GM19351 (cell line): ENCODE results near the gene SLC39A2.
A peak's percentile ranks its signal among the peaks of the same experiment; 100 is the strongest.
"Not testable (repeated sequence)": the region's sequence is repeated elsewhere in the genome, so short reads cannot be mapped to it uniquely, and the experiment has no call there.

Source experiments
- ATAC-seq: cut with Tn5 transposase; IDR thresholded peaks from one replicate; pipeline ENCODE4 v1.9.1; 2021; ENCODE audit warnings: mild to moderate bottlenecking, moderate library complexity; ENCODE audit not compliant: unreplicated experiment

SLC39A2 gene

GRCh38 chr14:20996521-20996920 is 2.6 kb upstream of the SLC39A2 start:
- ATAC-seq, result no peak

DNA sequence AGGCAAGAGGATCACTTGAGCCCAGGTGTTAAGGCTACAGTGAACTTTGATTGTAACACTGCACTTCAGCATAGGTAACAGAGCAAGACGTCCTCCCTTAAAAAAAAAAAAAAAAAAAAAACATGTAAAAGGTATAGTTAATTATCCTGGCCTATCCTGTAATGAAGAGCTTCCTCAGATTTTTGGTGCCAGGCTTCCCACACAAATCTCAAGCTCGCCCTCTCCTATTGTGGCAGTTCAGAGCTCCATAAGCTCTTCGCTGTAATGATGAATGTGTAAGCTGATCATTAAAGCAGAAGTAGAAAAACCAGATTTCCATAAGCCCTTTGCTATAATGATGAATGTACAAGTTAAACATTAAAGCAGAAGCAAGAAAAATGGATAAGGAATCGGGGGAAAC is 2.0 kb upstream of the SLC39A2 start:
- ATAC-seq, result no peak

DNA sequence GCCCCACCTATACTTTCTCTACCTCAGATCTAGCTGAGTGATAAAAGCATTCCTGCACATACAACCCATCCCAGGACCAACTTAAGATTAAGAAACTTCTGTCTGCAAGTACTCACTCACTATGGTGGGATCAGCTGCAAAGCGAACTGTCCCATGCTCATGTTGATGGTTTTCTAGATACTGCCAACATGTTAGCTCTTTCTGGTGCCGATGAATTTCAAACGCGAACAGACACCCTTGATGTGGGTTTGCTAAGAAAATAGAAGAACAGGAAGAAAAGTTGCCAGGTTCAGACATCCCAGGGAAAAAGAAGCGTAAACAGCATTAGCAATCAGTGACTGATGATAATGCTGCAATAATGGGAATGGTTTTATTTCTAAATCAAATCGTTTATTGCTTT is 1.5 kb upstream of the SLC39A2 start:
- no peak for ATAC-seq

DNA sequence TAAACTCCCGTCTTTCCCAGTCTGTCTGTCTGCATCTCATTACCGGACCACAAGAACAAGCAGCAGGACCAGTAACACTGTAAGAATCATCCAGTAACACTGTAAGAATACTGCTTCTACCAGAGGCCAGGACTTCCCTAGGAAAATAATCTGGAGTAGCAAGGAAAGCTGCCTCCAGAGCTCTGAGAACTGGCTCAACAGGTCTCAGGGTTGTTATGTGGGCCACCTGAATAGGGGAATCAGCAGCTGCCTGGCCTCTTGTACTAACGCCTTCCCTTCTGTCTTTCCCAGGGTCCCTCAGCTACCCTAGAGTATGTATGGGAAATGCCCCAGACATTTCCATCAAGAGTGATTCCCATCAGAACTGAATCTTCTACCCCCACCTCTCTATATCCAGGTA is 954 bp upstream of the SLC39A2 start:
- ATAC-seq, result no peak

DNA sequence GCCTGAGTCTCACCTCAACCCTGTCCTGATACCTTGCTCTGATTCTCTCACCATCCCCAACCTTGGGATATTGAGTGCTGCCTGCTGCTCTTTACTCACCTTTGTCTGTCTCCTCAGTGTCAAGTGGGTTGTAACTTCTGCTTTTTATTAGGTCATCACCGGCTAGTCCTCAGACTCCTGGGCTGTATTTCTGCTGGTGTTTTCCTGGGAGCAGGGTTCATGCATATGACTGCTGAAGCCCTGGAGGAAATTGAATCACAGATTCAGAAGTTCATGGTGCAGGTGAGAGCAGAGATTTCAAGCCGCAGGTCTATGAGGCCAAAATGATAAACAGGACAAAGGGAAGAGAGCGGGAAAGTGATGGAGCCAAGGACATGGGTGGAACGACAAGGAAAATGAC is 498 bp downstream of the SLC39A2 start:
- ATAC-seq, result no peak

- ATAC-seq, result no peak
Observed at GRCh38 chr14:21001218-21001617, 2.1 kb downstream of the SLC39A2 start.

DNA sequence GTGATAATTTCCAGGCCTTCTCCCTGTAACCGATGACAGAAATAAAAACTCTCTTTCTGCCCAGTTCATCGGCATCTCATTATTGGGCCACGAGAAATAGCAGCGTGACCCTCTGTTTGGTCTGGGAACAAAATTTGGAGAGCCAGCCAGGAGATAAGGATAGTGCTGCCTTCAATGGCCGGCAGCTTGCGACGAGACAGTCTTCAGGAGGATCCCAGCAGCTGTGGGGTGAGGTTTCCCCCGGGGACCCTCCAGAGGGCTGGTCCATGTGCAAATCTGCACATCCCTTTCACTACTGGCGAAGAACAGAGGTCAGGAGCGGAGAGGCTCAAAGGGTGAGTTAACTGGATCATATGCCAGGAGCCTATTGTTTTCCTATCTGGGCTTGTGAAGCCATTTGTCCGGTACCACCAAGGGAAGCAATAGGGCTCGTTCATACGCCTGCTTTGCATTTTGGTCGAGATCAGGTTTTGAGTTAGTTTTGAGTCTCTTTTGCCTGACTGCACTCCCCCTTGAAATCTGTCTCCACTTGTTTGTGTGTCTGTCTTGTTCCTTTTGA is 4.8 kb downstream of the SLC39A2 start:
- ATAC-seq, result no peak

- ATAC-seq, result not testable (repeated sequence)
Observed at GRCh38 chr14:21009721-21010120, 10.6 kb downstream of the SLC39A2 start.

DNA sequence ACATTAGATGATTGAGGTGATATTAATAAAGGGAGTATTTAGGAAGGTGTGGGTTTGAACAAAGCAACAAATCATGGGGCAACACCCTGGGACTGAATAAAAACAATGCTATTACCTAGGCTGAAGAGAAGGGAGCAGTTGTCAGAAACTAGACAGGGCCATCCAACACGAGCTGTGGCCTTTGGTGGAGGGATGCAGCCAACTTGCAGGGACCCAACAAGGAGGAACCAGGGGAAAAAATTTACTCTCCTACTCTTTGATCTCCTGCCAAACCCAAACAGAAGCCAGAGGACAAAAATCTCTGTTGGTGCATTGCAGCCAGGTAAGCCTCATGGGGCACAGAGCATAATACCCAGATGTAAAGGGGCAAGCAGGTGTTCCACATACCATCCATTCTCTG is 12.0 kb downstream of the SLC39A2 start:
- no peak for ATAC-seq

DNA sequence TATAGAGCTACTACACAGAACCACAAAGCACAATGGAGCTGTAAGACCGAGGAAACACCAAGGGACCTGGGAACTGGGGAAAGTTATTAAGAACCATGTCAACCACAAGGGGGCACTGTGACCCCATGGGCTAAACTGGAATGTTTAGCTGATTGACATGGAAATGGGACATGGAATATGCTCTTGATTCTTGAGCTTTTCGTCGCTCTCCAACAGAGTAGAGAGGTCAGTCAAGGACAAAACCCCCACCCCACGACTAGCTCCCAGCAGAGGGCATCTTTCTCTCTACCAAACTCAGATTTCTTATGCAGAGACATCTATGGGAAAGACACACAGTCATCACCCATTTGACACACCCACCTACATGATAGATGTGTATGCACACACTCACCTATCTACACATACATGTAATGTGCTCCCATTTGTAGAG is 15.7 kb downstream of the SLC39A2 start:
- peak; percentile 48 for ATAC-seq

DNA sequence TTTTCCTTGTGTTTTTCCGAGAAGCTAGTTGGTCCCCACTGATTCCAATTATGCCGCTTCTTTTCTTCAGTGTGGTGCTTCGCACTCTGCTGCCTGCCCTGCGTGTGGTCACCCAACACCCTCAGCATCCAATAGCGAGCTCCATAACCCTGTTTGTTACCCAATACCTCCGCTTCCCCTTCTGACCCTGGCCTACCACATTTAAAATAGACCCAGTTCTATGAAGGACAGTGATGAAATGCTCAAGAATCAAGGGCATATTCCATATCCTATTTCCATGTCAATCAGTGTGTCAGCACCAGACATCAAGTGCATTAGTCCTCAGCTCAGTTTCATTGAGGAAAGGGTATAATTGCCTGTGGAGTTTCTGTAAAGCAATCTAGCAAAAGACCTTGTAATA is 16.2 kb downstream of the SLC39A2 start:
- no peak for ATAC-seq

DNA sequence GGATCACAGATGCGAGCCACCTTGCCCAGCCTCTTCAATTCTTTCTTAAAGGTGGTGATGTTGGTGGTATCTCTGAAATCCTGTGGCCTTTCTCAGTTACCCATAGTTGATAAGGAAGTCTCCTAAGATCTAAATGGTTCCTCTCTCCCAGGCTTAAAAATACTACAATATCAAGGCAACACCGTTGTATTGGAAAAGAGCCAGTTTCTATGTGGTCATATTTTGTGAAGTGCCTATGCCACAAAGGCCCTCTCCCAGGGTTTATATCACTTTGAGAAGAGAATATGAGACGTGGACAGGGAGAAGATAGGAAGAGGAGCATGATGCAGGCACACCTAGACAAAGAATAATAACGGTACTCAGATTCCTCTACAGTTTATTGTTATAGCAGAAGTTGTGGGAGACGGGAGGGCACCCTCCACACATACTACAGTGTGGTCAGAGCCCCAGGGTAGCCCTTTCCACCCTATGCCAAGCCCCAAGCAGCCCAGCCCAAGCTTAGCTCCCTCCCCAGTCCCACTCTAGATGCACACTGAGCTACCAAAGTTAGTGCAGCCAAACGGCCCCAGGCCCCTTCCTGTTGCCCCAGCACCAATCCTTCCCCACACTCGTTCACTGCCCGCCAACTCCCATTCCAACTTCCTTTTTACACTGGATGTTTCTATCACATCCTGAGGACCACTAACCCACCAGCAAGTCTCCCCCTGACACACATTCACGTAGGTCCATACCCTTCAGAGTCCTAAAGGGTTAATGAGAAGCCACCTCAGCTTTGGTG is 17.5 kb downstream of the SLC39A2 start:
- ATAC-seq, result no peak

DNA sequence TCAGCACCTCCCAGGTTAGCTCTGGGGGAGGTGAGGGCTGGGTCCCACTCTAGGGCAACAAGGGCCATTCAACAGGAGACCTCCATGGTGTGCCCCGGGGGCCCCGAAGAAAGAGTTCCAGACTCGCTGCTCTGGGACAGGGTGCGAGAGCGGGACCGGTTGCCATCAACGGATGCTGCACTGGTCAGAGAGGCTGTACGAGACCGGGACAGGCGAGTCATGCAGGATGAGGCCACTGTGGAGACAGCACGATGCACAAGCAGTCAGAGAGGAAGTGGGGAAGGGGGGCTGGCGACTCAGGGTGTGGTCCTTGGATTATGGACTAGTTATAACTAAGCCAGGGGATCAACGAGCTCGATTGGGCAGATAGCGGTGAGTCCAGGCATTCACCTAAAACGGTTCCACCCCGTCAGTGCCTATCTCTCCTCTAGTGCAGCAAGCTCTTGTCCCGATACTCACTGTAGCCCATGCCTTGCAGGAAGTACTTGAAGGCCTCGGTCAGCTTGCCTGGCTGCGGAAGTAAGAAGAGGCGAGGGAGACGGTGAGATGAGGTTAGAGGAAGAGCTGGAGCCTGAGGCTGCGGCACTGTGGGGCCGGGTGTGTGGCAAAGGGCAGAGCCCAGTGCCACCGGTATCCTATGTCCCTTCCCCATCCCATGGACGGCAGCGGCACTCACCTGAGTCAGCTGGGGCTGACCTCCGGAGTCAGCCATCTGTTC is 18.6 kb downstream of the SLC39A2 start:
- ATAC-seq, result no peak

- ATAC-seq, result no peak
Observed at GRCh38 chr14:21018286-21018685, 19.2 kb downstream of the SLC39A2 start.

DNA sequence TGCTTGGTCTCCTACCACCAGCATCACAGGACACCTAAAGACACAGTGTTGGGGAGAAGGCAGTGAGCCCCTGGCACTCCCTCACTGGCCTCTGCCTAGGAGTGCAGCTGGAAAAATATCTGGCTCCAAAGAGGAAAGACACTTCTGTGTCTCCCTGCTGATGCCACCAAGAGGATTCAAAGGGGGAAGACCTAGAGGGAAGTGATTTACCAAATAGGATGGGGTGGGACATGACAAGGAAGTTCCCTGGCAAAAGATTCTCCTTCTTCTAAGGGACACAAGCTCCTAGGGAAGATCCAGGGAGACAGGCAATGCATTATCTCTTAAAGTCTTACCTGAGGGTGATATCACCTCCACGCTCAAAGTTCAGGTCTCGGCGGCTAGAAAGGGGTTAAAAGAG is 19.7 kb downstream of the SLC39A2 start:
- ATAC-seq, result no peak

DNA sequence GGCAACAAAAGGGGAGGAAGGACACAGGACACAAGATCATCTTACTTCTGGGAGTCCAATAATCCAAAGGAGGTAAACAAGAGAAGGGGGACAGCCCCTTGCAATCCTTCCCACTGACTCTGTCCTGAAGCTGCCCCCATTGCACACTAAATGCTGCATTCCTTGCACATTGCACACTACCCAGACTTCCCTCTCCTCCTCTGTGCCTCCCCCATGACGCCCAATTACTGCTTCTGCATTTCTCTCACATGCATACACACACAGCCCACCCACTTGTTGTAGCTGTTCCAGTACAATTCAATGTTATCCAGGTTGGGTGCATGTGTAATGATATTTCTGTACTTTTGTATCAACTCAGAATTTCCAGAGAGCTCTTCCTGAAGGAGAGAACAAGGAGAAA is 20.3 kb downstream of the SLC39A2 start:
- ATAC-seq, result no peak

DNA sequence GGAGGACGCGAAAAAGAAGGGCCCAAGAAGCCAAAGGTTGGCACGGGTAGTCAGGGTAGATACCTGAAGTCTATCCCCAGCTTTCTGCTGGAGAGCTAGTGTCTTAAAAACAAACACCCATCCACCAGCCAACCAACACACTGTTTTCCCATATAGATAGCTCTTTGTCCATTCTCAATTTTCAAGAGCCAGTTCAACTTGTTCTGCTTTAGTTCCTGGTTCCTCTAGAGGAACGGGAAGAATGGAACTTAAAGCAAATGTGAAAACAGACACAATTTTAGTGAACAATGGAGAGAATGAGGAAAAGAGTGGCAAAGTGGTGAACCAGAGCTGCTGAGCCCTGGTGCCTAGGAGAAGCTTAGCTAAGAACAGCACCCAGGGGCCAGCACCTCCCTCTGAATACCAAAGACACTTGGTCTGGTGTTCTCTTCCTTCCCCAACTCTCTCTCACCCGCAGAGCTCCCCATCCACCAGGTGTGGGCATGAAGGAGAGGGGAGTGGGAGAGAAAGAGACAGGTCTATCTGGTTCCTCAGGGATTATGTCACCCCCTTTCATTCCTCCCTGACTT is 22.0 kb downstream of the SLC39A2 start:
- ATAC-seq, result no peak

- no peak for ATAC-seq
Observed at GRCh38 chr14:21022686-21023085, 23.6 kb downstream of the SLC39A2 start.

GRCh38 chr14:21023174-21023573 is 24.1 kb downstream of the SLC39A2 start:
- no peak for ATAC-seq

- ATAC-seq, result no peak
Observed at GRCh38 chr14:21023817-21024584, 24.9 kb downstream of the SLC39A2 start.
